ENCODE data around the gene CDH7. TPM values are rescaled to one million over a fixed set of nuclear protein-coding genes. Genes with fewer than 3 reads are reported as not detected.

CDH7 gene
- total RNA-seq, 4 donors from 2014 or later: 0.47 TPM; not detected in 3

DNA sequence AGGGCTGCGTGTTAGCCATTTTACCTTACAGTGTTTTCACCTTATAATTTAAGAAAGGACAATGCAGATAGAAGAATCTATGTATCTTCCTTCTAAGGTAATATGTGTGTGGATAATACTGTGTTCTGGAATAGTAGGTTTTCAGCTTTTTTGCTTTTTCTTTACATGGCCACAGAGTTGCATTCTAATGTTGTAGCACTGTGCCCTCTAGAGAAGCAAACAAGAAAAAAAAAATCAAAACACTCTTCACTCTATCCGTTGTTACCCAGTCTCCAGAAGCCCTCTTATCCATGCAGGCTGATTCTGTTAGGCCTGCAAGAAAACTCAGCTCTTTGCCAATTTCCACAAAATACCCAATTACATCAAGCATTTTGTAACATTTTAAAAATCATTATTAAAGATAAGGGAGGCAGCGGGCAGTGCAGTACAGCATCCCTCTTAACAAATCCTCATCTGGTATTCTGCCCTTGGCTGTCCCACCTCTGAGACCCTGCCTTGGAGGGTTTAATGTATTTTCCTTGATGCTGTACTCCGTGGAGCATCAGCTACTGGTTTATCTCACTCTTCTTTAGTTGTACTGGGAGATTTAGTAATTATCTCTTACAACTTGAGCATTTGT, 41.8 kb downstream of the CDH7 start:
- ATAC-seq (ENCODE audit: low FRiP score) (no peak), DNase-seq (ENCODE audit: low spot score) (no peak)
- TF ChIP-seq, protein P1, sequence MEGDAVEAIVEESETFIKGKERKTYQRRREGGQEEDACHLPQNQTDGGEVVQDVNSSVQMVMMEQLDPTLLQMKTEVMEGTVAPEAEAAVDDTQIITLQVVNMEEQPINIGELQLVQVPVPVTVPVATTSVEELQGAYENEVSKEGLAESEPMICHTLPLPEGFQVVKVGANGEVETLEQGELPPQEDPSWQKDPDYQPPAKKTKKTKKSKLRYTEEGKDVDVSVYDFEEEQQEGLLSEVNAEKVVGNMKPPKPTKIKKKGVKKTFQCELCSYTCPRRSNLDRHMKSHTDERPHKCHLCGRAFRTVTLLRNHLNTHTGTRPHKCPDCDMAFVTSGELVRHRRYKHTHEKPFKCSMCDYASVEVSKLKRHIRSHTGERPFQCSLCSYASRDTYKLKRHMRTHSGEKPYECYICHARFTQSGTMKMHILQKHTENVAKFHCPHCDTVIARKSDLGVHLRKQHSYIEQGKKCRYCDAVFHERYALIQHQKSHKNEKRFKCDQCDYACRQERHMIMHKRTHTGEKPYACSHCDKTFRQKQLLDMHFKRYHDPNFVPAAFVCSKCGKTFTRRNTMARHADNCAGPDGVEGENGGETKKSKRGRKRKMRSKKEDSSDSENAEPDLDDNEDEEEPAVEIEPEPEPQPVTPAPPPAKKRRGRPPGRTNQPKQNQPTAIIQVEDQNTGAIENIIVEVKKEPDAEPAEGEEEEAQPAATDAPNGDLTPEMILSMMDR (IDR thresholded peaks at IDR 0.05): no peak

GRCh38 chr18:65808759-65809158, 57.9 kb downstream of the CDH7 start:
- no peak for ATAC-seq (ENCODE audit: low FRiP score)
- DNase-seq (ENCODE audit: low spot score): no peak
- TF ChIP-seq, protein P1 (IDR thresholded peaks at IDR 0.05): no peak

- ATAC-seq (ENCODE audit: low FRiP score) (no peak), DNase-seq (ENCODE audit: low spot score) (no peak)
- TF ChIP-seq, protein P1 (IDR thresholded peaks at IDR 0.05): no peak
Measured at GRCh38 chr18:65811307-65811706, 60.5 kb downstream of the CDH7 start.

- TF ChIP-seq, protein P1 (IDR thresholded peaks at IDR 0.05): no peak
- ATAC-seq (ENCODE audit: low FRiP score) (no peak), DNase-seq (ENCODE audit: low spot score) (no peak)
Measured at GRCh38 chr18:65815506-65815905, 64.7 kb downstream of the CDH7 start.

GRCh38 chr18:65817178-65817577, 66.4 kb downstream of the CDH7 start:
- ATAC-seq (ENCODE audit: low FRiP score) (no peak), DNase-seq (ENCODE audit: low spot score) (no peak)
- TF ChIP-seq, protein P1 (IDR thresholded peaks at IDR 0.05): no peak

DNA sequence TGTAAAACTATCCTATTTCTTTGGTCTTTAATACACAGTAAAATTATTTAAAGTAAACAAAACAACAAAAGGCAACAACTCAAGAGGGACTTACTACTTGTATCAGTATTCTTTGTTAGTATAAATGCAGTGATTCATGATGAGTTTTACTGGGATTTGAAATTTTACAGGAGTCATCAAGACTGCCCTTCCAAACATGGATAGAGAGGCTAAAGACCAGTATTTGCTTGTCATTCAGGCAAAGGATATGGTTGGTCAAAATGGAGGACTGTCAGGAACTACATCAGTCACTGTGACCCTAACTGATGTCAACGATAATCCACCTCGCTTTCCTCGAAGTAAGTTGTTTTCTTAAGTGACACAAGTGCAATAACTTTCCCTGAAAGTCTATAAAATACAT, 71.1 kb downstream of the CDH7 start:
- ATAC-seq (ENCODE audit: low FRiP score) (no peak), DNase-seq (ENCODE audit: low spot score) (no peak)
- TF ChIP-seq, protein P1 (IDR thresholded peaks at IDR 0.05): no peak

DNA sequence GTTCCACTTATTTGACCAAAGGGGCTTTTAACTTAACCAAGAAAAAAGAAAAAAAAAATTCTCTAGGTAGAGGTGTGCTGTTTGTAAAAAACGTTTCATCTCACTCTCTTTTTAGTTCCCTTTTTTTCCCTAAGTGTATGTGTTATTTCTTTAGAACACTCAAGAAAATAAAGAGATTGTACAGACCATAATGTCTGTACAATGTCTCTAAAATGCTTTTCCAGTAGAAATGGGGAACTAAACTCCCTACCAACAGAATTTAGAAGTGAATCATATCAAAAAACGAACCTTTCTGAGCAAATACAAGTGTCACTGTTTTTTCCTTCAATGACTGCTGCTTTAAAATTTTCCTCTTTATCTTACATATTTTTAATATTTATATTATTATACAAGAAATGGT, 72.0 kb downstream of the CDH7 start:
- DNase-seq (ENCODE audit: low spot score) (no peak), ATAC-seq (ENCODE audit: low FRiP score) (no peak)
- TF ChIP-seq, protein P1 (IDR thresholded peaks at IDR 0.05): no peak

All from omental fat pad (tissue), 4 donors.